Activated CD4-positive, alpha-beta T cell treated with anti-CD3 and anti-CD28 coated beads, Interleukin-2, amount 50 U/mL, for 48 hours (primary cell): ENCODE results near the gene DPH3.

ENCODE experiments used
- DNase-seq, 2 experiments: peaks; one replicate each; pipeline ENCODE4 v3.0.0-alpha.2; 2020

The DPH3 gene

DNA sequence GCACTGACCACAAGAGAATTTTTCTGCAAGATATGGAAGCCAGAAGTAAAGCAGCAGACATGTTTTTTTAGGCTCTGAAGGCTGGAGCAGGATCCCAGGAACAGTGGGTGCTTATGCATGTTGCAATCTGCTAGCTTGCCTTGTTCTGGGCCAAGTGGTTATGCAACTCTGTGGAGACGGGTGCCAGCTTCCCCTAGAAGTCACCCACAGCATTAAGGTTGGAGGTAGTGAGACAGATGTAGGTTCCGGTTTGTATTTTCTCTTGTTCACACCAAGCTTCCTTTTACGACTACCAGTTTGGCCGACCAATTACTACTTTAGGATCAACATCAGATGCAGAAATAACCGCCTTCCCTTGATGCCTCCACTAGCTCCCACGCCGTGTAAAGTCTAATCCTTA, 11.1 kb downstream of the DPH3 start:
- no peak for DNase-seq

DNA sequence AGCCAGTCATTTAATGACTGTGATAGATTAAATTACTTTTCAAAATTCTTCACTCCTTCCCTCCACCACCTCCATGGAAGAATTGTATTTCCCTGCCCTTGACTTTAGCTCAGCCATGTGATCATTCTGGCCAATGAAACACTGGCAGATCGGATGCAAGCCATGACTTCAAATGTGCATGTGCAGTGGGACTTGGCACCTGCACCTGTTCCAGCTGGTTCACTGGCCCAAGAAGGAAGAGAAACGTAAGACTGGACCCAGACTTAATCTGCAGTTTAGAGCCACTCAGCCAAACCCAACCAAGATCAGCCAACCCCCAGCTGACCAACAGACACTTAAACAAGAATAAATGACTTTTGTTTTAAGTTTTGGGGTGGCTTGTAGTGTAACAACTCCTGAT, 11.8 kb downstream of the DPH3 start:
- DNase-seq = no peak

DNA sequence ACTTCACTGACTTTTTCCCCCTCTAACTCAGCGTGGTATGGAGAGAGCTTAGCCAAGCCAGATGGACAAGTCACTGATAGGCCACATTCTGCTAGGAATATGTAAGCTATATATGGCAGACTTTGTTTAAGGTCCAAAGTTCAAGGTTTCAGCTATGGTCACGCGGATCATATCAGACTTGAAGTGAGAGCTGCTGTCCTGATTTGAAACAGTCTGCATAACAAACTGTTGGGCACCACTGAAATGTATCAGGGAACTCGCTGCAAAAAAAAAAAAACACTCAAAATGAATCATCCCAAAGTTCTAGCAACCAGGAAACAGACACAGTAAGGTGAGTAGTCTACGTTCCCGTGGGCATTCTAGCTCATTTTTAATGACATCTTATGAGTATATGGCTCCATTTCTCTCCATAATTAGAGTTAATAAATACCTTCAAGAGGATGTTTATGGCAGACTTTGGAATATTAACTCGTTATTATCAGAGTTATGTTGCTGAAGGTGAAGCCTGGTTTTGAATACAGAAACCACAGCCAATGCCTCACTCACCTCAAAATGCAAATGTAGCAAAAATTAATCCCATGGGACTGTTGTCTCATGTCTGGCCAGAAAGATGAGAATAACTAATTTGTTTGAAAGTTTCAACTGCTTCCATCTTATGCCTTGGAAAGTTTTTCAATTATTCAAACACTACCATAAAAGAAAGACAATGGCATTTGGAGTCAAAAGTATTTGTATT, 12.3 kb downstream of the DPH3 start:
- DNase-seq = no peak

DNA sequence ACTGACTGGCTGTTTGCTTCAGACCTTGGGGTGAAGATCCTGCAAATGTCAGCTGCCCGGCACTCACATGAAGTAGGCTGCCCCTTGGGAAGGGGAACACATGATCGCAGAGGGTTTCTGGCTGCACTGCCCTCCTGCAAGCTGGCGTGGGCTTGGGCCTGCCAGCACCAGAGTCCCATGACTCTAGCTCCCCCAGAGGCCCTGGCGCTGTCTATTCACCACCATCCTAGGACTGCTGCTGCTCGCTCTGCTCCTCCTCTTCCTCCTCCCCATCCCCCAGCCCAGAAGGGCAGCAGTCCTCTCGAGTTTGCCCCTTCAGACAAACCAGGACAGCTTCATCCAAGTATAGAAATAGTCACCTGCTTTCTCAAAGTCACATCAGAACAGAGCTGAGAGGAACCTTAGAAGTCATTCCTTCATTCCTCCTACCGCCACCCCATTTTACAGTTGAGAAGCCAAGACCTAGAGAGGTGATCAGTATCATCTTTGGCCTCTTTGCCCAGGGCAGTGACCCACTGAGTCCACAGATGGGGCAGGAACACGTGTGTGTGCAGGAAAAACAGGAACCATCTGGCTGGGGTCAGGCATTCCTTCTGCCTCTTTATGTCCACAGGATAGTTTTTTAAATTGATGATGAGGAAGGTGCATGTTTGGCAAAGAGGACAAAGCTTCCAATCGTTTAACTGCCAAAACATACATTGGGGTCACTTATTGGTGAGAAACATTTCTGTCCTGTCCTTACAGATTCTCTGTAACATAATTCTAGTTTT, 13.2 kb downstream of the DPH3 start:
- no peak for DNase-seq

DNA sequence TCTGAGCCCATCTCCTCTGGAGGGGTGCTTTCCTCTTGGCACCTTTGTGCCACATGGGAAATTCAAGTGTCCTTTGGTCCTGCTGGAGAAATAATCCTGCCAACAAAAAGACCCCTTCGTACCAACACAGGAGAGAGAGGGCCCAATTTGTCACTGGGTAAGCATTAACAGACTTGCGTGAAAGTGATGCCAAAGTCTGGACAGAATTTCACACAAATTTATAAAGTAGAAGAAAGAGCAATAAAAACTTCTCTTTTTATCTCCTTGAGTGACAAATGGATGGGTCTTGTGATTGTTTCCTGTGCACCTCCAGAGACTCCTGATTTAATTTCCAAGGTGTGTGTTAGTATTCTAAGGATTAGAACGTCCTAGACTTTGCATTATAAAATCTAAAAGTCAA, 14.9 kb downstream of the DPH3 start:
- DNase-seq = no peak

DNA sequence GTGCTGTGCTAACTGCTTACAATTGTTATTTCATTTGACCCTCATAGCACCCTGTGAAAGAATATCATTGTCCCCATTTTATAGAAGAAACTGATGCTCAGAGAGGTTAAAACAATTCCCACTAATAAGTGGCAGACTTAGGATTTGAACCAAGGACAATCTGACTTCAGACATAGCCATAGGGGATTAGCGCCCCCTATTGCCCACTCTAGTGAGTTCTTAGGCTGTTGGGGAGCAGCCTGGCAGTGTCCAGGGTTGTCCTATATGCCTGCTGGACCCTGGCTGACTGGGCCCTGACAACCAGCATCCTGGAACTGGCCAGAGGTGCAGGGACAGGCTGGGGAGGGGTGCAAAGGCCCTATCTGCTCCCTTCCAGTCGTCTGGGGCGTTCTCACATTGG, 15.4 kb downstream of the DPH3 start:
- peak; percentile 29 to 35 for DNase-seq

DNA sequence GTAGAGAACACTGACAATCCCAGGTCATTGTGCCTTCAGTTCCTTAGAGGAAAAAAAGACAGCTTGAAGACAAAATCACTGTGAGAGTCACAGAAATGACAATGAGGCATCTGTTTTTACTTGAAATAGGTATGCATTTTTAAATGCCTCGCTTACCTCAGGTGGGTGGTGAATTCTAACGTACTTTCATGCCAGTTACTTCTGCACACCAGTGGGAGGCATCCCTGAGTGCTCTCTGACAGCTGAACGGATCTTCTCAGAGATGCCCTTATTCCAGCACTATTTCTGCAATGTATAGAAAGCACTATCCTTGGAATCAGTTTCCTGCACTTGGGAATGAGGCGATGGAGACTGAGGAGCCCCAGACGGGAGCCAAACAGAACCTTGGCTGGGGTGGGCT, 16.2 kb downstream of the DPH3 start:
- DNase-seq = no peak

DNA sequence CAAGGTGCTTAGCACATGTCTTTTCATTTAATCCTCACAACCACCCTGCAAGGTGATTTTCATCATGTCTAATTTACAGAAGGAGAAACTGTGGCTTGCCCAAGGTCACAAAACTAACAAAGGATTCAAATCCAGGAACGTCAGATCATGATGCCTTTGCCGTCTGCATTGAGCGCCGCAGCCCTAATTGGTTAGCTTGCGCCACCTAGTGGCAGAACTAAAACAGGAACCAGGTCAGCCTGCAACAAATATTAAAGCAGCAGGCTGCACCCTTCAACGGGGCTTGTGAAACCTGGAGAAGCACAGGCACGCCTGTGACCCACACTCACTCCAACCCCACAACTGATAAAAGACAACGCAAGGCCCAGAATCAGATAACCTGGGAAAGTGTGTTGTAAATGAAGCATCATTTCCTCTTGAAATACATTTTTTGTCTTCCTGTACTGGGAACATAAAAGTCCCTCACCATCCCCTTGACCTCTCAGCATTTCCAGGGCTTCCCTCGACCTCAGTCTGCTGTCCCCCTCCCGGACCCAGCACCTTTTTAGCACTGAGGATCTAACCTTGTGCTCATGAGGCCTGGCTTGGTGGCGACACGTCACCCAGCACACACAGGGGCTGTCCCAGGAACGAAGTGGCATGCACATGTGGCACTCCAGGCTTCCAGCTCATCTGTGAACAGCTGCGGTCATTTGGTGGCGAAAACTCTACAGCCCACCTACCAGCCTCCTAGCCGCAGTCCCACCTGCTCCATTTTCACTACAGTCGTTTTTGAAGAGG, 17.3 kb downstream of the DPH3 start:
- DNase-seq = peak; percentile 71 to 82

DNA sequence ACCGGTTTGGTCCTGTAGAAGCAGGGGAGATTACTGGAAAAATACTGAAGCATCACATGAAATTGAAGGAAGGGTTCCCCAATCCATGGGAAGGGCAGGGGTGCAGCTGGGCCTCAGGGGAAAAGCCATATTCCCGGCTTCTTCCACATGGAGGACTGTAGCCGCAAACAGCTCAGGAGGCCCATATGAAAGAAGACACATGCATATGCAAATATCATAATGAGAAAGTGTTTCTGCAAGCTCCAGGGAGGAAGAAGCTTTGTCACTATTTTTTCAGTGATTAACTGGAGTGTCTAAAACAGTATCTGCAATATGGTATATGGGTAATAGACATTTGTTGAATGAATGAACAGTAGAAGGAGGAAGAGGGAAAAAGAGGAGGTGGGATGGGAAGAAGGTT, 19.1 kb downstream of the DPH3 start:
- no peak for DNase-seq

DNA sequence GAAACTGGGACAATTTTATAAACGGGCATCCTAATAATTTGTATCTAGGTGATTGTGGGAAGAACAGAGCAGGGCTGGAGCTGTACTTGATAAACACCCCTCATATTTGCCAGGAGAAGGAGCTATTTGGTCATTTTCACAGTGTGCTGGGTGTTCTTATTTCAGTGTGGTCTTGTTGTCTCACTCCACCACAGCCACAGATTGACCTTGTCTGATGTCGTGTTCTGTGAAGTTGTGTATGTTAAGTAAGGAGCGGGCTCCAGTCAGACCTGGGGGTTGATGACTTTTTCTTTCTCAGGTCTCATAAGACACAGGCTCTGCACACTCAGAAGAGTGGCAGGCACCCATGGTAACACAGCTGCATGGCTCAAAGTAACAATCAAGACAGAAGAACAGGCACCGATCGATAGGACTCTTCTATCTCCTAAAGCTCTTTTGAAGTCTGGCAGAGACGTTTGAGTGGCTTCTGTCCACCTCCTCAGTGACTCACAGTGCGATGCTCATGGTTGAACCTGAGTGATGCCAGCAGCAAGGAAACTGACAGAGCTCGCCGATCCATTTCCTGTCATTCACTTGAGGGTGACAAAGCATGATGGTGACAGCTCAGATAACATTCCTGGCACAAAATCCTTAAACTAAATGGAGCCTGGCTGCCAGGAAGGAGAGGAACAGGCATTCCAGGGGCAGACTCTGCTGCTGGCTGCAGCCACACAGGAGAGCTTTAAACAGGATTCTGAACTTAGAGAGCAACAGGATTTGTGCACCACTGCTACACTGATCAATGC, 20.8 kb downstream of the DPH3 start:
- DNase-seq = no peak

DNA sequence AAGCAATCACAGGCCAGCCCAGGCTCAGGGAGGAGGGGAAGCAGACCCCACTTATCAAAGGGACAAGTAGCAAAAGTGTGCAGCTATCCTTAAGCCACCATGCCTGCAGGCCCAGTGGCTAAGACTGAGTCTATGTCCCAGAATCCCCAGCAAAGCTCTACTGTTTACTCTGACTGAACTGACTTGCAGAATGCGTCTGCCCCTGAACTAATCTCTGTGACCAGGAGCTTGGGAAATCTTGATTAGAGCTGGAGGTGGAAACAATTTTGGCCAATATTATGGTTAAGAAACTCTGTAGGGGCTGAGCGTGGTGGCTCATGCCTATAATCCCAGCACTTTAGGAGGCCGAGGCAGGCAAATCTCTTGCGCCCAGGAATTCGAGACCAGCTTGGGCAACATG, 22.6 kb downstream of the DPH3 start:
- DNase-seq = no peak

DNA sequence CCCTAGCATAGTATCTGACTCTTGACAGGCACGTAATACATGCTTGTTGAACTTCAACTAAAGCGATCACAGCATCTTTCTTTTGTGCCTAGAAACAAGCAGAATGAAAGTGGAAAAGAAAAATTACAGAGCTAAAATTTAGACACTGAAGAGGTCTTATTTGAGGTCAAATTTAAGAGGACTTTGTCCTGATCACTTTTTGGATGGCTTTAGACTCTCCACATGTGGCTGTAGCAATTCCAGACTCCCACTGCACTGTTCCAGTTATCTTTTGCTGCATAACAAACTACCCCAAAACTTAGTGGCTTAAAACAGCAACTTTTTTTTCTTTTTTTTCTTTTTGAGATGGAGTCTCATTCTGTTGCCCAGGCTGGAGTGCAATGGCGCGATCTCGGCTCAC, 23.5 kb downstream of the DPH3 start:
- no peak for DNase-seq

DNA sequence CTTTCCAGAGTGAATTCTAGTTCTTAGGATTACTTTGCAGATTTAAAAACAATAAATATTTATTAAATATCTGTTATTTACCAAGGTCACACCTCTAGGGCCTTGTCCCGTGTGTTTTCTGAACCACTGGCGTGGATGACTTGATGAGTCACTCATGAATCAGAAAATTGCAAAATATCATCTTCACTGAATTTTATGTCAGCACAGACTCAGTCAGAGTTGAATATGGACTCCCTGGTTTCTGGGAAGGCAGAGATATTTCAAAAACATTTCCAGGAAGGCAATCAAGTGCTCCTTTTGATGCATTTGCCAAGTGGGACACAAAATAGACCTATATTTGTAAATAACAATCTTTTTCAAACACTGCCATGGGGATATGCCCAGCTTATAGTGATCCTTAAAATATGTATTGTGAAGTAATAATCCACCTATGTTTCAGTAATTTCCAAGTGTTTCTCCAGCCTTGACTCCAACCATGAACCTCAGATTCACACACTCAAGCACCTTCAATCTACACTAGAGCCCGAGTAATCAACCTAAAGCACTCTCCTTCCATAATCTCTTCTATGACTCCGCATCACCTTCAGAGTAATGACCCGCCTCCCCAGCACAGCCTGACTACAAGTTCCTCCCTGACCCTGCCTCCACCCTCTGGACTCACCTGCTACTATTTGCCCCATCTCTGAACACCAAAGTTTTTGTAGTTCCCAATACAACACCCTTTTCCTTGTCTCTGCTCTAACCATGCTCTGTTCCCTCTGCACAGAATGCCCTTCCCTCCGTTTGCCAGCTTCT, 24.3 kb downstream of the DPH3 start:
- DNase-seq = no peak

DNA sequence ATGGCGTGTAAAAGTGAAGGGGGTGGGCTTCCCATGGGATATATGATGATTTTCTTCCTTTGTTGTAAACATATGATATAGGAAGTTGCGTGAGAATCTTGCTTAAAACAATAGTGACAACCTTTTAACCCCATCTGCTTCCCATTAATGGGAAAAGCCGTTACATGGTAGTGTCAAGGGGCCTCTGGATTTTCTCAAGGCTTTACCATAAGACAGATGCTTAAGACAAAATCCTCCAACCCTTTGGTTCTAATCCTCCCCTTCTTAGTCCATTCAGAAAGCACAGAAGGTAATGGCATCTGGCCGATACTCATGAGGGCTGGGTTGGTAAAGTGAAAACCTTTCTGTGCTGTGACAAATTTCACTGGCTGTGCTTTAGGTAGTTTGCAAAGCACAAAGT, 25.0 kb downstream of the DPH3 start:
- no peak for DNase-seq

DNA sequence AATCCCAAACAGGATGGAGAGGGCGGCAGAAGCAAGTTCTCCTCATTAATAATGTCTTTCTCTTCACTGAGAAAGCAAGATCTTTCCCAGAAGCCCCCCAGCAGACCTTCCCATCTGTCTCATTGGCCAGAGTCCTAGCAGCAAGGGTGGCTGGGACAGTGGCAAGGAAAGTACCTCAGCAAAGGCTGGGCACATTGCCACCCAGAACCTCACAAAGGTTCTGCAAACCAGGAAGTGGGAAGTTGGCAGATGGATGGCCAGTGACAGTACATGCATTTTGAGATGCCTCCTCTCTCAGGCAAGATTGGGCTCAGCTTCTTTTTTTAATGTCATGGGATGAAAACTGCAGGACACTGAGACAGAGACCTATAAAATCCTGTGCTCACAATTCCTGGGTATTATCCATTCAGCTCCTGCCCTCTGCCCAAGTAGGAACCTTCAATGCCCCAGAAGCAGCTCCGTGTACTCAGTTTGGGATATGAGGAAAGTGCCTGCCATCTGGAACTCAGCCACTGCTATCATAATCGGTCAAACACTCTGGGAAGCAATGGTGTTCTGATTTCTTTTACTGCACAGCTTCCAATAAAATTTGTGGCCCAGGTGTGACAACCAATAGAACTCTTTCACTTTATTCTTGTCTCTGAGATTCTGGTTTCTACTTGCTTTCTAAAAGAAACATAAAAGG, 25.5 kb downstream of the DPH3 start:
- DNase-seq = no peak

DNA sequence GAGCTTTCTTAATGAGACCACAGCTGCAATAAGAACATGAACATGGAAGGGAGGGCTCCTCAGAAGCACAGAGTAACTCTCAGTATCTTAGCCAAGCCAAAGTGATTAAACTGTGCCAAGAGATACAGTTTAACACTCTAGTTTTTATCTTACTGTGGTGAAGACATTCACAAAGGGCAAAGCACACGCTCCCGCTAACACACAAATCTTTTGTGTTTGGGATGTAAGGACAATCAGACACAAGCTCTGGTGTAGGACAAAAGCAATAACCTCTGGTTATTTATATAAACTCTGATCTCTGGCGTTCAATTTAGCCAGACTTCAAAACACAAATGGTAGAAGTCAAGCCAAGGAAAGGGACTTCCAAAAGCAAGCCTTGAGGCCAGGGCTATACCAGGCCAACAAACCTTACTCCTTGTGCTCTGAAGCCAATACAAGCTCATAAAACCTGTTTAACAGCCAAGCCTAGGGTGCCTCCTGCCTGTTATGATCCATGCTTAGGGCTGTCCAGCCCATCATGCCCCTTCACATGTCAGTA, 27.8 kb downstream of the DPH3 start:
- DNase-seq = no peak

DNA sequence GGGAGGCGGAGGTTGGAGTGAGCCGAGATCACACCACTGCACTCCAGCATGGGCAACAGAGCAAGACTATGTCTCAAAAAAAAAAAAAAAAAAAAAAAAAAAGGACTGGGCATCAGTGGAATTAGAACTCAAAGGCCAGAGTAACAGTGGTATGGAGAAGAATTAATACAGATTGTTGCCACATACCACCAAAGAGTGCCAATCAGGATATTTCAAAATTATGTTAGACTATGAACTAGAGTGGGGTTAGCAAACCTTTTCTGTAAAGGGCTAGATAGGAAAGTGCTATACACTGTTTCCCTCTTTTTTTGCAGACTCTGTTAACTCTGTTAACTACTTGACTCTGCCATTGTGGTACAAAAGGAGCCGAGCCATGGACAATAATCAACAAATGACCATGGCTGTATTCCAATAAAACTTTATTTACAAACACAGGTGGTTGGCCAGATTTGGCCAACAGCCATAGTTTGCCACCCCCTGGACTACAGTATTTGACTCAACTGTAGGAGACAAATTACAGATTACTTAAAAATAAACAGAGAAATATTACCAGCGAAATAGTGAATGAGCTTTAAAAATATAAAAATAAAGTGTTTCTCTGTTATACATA, 28.6 kb downstream of the DPH3 start:
- no peak for DNase-seq

DNA sequence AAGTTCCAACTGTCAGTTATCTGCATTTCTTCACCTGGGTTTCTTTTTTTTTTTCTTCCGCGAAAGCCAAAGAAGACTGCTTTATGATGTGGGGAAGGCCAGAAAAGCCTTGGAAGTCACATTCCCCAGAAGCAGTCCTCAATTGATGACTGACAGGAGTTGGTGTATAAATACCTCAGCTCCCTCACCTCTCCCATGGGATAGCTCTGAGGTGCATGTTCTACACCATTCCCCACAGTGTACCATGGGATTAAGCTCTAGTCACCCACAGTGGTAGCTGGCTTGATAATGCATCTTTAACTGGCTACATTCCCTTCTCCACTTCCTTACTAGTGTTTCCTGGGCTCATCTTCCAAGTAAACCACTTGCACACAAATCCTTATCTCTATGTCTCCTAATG, 30.5 kb downstream of the DPH3 start:
- DNase-seq = no peak

DNA sequence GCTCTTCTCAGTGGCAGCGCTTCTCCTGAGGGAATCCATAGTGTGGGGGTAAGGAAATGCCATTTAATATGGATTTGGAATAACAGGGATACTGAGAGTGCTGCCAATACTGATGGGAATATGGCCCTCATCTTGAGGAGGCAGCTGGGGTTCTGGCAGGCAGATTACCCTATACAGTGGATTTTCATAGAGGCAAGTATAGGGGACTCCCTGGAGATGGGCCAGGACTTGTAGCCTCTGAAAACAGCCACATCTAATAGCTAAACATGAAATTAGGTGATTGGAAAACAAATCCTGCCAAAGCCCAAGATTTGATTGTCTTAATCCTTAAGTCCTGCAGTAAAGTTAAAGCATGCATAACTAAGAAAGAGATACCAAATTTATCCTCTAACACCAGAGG, 30.9 kb downstream of the DPH3 start:
- DNase-seq = no peak

DNA sequence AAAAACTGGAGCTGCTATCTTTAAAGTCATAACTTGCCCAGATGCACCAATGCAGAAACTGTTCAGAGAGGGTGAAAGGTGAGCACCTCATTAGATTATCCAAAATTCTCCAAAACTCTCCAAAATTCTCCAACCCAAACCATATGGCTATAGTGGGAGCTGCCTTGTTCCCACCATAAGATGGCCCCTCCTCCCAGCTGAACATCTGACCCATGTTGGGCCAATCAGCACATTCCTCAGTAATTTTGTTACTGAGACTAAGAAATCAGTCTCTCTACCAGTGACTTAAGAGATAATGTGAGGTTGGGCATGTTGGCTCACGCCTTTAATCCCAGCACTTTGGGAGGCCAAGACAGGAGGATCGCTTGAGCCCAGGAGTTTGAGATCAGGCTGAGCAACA, 32.8 kb downstream of the DPH3 start:
- DNase-seq = no peak

DNA sequence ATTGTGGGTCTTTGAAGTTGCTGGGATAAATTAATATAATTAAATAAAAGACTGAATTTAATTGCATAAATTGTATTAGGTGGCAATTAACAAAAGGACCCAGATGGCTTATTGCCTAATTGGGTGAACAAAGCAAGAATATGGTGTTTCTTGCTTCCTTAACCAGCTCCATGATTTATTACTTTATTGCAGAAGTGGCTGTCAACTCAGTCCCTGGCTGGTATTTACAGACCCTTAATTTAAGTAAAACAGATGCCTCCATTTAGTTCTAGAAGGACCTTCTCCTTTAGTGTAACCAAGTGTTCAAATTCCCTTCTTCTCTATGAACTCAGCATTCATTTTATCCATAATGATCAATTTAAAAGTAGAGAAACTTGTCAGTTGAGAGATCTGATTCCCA, 35.1 kb downstream of the DPH3 start:
- DNase-seq = no peak
